ENCODE results near the gene STOX2.

STOX2 gene

GRCh38 chr4:183926950-183927349 lies 21.8 kb downstream of the STOX2 start:
- CTCF ChIA-PET: no interaction called here
- TF ChIP-seq CTCF (conservative IDR thresholded peaks at IDR 0.05; ENCODE audit: low read depth): no peak
- no peak overlapping the region for H3K27ac ChIP-seq
- DNase-seq (ENCODE audit: low spot score): no peak
- POLR2A ChIA-PET (ENCODE audit: low non-redundant PET): no interaction called here

DNA sequence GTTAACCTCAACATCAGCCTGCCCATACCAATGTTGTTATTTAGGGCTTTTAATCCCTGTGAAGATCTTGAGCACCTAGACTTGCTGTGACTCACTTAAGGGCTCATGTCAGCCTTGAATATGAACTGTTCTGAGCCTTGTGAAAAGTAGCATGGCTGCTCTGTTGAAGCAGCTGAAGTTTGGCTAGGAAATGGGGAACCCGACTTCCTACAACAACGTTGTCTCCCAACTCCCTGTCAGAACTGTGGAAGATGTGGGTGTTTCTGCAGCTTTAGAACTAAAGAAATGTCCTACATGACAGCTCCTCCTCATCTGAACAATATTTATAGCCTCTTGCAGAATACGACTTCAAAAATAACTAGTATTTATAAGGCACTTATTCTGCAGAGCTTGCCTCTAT lies 27.5 kb downstream of the STOX2 start:
- TF ChIP-seq CTCF (conservative IDR thresholded peaks at IDR 0.05; ENCODE audit: low read depth): no peak
- DNase-seq (ENCODE audit: low spot score): no peak
- no peak overlapping the region for H3K27ac ChIP-seq
- ChIA-PET CTCF (no interaction called here), POLR2A (ENCODE audit: low non-redundant PET) (no interaction called here)

DNA sequence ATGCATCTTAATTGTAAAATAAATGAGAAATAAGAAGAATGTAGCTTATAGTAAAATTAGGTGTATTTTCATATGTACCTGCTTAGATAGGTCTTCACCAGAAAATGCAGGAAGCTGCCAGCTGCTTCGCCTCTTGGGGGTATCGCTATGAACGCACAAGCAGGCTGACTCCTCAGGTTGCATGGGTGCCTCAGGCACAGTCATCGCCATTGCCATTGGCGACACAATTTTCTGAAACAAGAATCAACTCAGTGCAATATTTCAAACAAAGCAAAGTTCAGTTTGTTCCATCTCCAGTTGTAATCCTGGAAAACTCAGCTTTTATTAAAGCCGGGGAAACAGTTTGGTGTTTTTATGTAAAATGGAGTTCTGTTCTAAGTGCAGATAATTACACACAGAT lies 29.7 kb downstream of the STOX2 start:
- DNase-seq (ENCODE audit: low spot score): no peak
- H3K27ac ChIP-seq: no peak overlapping the region
- ChIA-PET POLR2A (ENCODE audit: low non-redundant PET) (no interaction called here), CTCF (interaction anchor here (0.7 kb wide), 2 partner anchors 10 to 240 kb away, joined by 3 to 4 read pairs; no protein-coding TSS in a partner anchor)
- no peak for TF ChIP-seq CTCF (conservative IDR thresholded peaks at IDR 0.05; ENCODE audit: low read depth)

DNA sequence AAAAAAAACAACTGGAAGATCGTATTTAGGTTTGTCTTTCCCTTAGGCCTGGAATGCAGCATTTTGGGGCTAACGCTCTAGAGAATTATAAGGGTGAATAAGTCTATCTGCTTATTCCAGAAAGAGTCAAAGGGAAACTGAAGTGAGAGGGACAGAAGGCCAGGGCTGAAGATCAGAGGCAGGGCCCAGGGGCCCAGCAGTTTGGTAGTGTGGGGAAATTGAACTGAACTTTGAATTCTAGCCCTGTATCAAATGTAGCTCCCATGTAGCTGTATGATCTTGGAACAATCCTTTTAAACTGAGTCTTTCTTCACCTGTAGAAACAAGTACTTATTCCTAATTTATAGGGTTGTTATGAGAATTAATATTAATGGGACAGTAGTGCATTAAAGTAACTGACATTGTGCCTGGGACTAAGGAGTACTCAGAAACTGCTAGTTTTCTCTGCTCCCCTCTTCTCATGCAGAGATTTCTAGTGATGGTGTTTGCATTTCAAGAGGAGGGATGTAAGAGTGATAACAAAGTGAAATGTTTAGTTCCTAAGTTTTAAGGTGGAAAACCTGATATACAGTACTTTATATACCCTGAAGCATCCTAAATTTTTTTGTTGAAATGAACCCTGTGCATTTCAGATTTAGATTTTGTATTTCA lies 30.4 kb downstream of the STOX2 start:
- POLR2A ChIA-PET (ENCODE audit: low non-redundant PET): no interaction called here
- no peak for DNase-seq (ENCODE audit: low spot score)

DNA sequence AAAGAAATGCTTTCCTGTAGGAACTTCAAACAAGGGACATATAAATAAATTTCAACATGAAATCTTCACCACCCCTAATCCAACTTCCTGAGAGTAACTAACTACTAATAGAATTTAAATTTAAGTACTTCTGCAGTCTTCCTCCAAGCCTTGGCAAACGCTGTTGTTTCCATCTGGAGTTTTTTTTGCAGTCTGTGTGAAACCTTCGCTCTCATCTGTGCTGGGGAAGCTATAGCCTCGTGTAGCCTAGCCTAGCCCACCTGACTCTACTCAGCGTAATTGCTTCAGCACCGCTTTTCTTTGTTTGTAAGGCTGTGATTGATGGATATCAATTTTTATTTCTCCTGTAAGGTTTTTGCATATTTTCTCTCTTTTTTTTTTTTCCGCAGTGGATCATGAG lies 30.9 kb downstream of the STOX2 start:
- H3K27ac ChIP-seq: no peak overlapping the region
- TF ChIP-seq CTCF (conservative IDR thresholded peaks at IDR 0.05; ENCODE audit: low read depth): no peak
- DNase-seq (ENCODE audit: low spot score): no peak
- CTCF ChIA-PET: no interaction called here
- POLR2A ChIA-PET (ENCODE audit: low non-redundant PET): no interaction called here

More for the DNA sequence above, 30.4 kb downstream of the STOX2 start:
- CTCF ChIA-PET: no interaction called here
- no peak for TF ChIP-seq CTCF (conservative IDR thresholded peaks at IDR 0.05; ENCODE audit: low read depth)
- H3K27ac ChIP-seq: no peak overlapping the region

DNA sequence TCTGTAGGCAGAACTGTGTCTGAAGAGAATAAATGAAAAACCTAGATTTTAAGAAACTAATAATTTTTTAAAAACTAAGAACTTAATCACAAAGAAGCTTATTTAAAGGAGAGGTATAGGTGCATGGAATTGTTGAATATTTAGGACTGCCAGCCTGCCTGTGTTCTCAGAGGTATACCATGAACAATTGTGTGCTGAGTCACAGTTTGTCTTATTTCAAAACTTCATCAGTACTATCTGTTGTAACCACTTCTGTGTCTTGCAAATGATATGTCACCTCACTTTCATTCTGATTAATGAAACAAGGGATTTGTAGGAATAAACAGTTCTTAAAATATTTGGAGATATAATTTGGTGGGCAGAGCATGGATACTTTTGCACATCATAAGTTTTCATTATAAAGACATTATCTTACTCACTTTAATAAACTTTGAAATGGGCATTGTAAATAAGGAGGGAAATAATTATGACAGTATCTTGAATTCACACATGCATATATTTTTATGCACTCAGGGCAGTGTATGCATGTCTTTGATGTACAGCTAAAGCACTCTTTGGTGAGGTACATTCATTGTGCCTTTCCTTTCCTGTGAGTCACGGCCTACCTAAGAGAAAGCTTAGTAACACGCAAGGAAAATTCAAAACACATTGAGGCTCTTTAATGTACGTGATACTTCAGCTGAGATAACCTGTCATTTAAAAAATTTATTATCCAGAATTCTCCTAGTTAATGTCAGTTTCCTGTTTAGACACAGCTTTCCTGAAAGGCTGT lies 31.7 kb downstream of the STOX2 start:
- POLR2A ChIA-PET (ENCODE audit: low non-redundant PET): no interaction called here
- no peak overlapping the region for H3K27ac ChIP-seq

More for the DNA sequence above, 31.7 kb downstream of the STOX2 start:
- TF ChIP-seq CTCF (conservative IDR thresholded peaks at IDR 0.05; ENCODE audit: low read depth): no peak
- CTCF ChIA-PET: interaction anchor here (0.6 to 0.9 kb wide), 2 partner anchors 30 to 67 kb away, joined by 3 to 8 read pairs; no protein-coding TSS in a partner anchor
- DNase-seq (ENCODE audit: low spot score): peak; percentile 15

Data from RWPE1 (cell line).